K562 (cell line): ENCODE measurements around the gene BAIAP3. TPM values are rescaled to one million over a fixed set of nuclear protein-coding genes. Genes with fewer than 3 reads are reported as not detected.

Source experiments
- ATAC-seq: fragments of 200-7000 bp; cut with Tn5 transposase; 3 replicates; pipeline ENCODE4 v1.9.1; 2020; ENCODE audit warnings: moderate library complexity
- BruUV-seq: library from RNA; stranded (reverse); fragments of 400-500 nt; replicated peaks from 2 replicates; lab custom pipeline; 2021; lab: Mats Ljungman, UMichigan
- CTCF ChIA-PET: fragments of 300-600 bp; formaldehyde crosslinking; extraction: SDS; loops from one replicate; lab custom pipeline; 2021; ENCODE audit warnings: low intra/inter-chr PET ratio; lab: Yijun Ruan, JAX
- POLR2A ChIA-PET: fragments of 300-600, 350-650 bp; sonication (Branson Sonifier 250); formaldehyde crosslinking; extraction: SDS; loops from one replicate; lab custom pipeline; 2021; ENCODE audit warnings: antibody characterized with exemption, inconsistent platforms; lab: Yijun Ruan, JAX
- DNase-seq, 4 experiments: peaks; one replicate each; pipeline versions ENCODE4 v3.0.0 to v3.0.0-alpha.2; 2011 to 2018; ENCODE audit warnings: low spot score in 3 of 4, mixed read lengths in 3 of 4; ENCODE audit errors: extremely low read depth in 1 of 4
- FAIRE-seq: peaks from 2 replicates; lab custom pipeline; 2011; peaks lifted over from hg19 to GRCh38; lab: Jason Lieb, UNC
- H2AFZ ChIP-seq: 2 replicates; pipeline ENCODE4 v1.6.0; 2011; ENCODE audit warnings: low read depth, low read length, control low read depth, inconsistent platforms
- H3K27ac ChIP-seq: fragments of 200-600 bp; 3 replicates; pipeline ENCODE4 v1.8.0; 2011; ENCODE audit warnings: low read depth, mild to moderate bottlenecking, control low read depth, inconsistent platforms, low read length, moderate library complexity, mixed read lengths; ENCODE audit errors: extremely low read depth
- H3K27me3 ChIP-seq, 2 experiments: fragments of 300-600 bp in 1 of 2; 2 replicates in 1 of 2; 3 replicates in 1 of 2; pipeline versions ENCODE4 v1.6.0 to v1.8.0; 2011; ENCODE audit warnings: inconsistent platforms in 2 of 2, low read length in 2 of 2, mild to moderate bottlenecking in 1 of 2, mixed read lengths in 1 of 2, moderate library complexity in 1 of 2; ENCODE audit not compliant: control insufficient read depth in 2 of 2, insufficient read depth in 2 of 2
- H3K36me3 ChIP-seq: fragments of 300-600 bp; 3 replicates; pipeline ENCODE4 v1.8.0; 2011; ENCODE audit warnings: mild to moderate bottlenecking, low read length, inconsistent platforms; ENCODE audit not compliant: control insufficient read depth, insufficient read depth
- H3K4me1 ChIP-seq, 2 experiments: fragments of 200-600 bp in 1 of 2; replicated peaks in 1 of 2; 2 replicates in 1 of 2; 3 replicates in 1 of 2; pipeline versions ENCODE4 v1.5.1 to v1.8.0; 2011; ENCODE audit warnings: inconsistent platforms in 2 of 2, low read length in 2 of 2, mild to moderate bottlenecking in 1 of 2, mixed read lengths in 1 of 2, moderate library complexity in 1 of 2; ENCODE audit not compliant: control insufficient read depth in 2 of 2, insufficient read depth in 2 of 2
- H3K4me2 ChIP-seq: 2 replicates; pipeline ENCODE4 v1.6.1; 2011; ENCODE audit warnings: low read length, control low read depth, inconsistent platforms, mixed read lengths; ENCODE audit not compliant: insufficient read depth
- H3K4me3 ChIP-seq: fragments of 200-600 bp; sonication (generic), shearing (Covaris generic); 2 replicates; pipeline ENCODE4 v1.5.1; 2016; ENCODE audit warnings: control low read depth, inconsistent platforms
- H3K79me2 ChIP-seq: fragments of 200-600 bp; 3 replicates; pipeline ENCODE4 v1.8.0; 2011; ENCODE audit warnings: low read length, inconsistent platforms; ENCODE audit not compliant: control insufficient read depth, insufficient read depth
- H3K9ac ChIP-seq, 2 experiments: 2 replicates each; pipeline versions ENCODE4 v1.6.0 to v1.6.1; 2011; ENCODE audit warnings: low read depth in 2 of 2, low read length in 2 of 2, control low read depth in 1 of 2, inconsistent platforms in 1 of 2, mild to moderate bottlenecking in 1 of 2, mixed read lengths in 1 of 2; ENCODE audit not compliant: insufficient read depth in 1 of 2
- H3K9me1 ChIP-seq: one replicate; pipeline ENCODE4 v1.6.0; 2011; ENCODE audit warnings: inconsistent platforms, mild to moderate bottlenecking, low read length, moderate library complexity; ENCODE audit not compliant: control insufficient read depth, insufficient read depth
- H3K9me3 ChIP-seq: replicated peaks from 2 replicates; pipeline ENCODE4 v1.5.1; 2011; ENCODE audit warnings: low read depth, low read length, inconsistent platforms; ENCODE audit not compliant: control insufficient read depth, insufficient read depth
- H4K20me1 ChIP-seq: replicated peaks from 2 replicates; pipeline ENCODE4 v1.6.1; 2011; ENCODE audit warnings: low read length, inconsistent platforms, mixed read lengths; ENCODE audit not compliant: control insufficient read depth, insufficient read depth
- ATF1 ChIP-seq, 2 experiments: fragments of 450-650 bp in 1 of 2; IDR thresholded peaks; 2 replicates each; pipeline ENCODE4 v1.6.1; 2016; ENCODE audit warnings: missing compliant biosample characterization in 1 of 2, missing genetic modification characterization in 1 of 2
- CBX2 ChIP-seq: fragments of 200-600 bp; sonication (generic); IDR thresholded peaks from one replicate; pipeline ENCODE4 v1.6.1; 2012; ENCODE audit warnings: mild to moderate bottlenecking, low read length, inconsistent platforms; ENCODE audit not compliant: insufficient read depth, poor library complexity, severe bottlenecking
- IFI16 ChIP-seq: fragments of 250-450 bp; sonication (Bioruptor Pico); IDR thresholded peaks from 2 replicates; pipeline ENCODE4 v2.1.2; 2022; ENCODE audit warnings: mild to moderate bottlenecking, inconsistent platforms
- JUNB ChIP-seq: fragments of 450-650 bp; formaldehyde crosslinking; conservative IDR thresholded peaks from 2 replicates; pipeline ENCODE4 v1.4.0; 2020; ENCODE audit warnings: mild to moderate bottlenecking
- MCM7 ChIP-seq, 2 experiments: fragments of 450-650 bp; IDR thresholded peaks; 2 replicates each; pipeline ENCODE4 v1.6.1; 2016 to 2018
- NFYB ChIP-seq: IDR thresholded peaks from 2 replicates; pipeline ENCODE4 v1.6.1; 2011; ENCODE audit warnings: mild to moderate bottlenecking, moderate library complexity; ENCODE audit not compliant: insufficient read length; ENCODE audit errors: extremely low read depth
- NR4A1 ChIP-seq, 2 experiments: fragments of 250-450 bp in 1 of 2; fragments of 450-650 bp in 1 of 2; sonication (Bioruptor Pico) in 1 of 2; IDR thresholded peaks; 2 replicates each; pipeline versions ENCODE4 v1.4.0 to v1.6.1; 2016 to 2020; ENCODE audit warnings: mild to moderate bottlenecking in 2 of 2, missing compliant biosample characterization in 1 of 2, missing genetic modification characterization in 1 of 2, moderate library complexity in 1 of 2
- PHTF2 ChIP-seq: fragments of 250-450 bp; sonication (Bioruptor Pico); IDR thresholded peaks from 2 replicates; pipeline ENCODE4 v1.5.0; 2021; ENCODE audit warnings: mild to moderate bottlenecking
- PKNOX1 ChIP-seq: fragments of 450-650 bp; IDR thresholded peaks from 2 replicates; pipeline ENCODE4 v1.6.1; 2016
- TAF1 ChIP-seq: IDR thresholded peaks from 2 replicates; pipeline ENCODE4 v1.6.1; 2011; ENCODE audit warnings: mild to moderate bottlenecking, low read length, moderate library complexity; ENCODE audit not compliant: insufficient read depth, control insufficient read depth, severe bottlenecking; ENCODE audit errors: extremely low read depth
- TAL1 ChIP-seq: fragments of 450-650 bp; IDR thresholded peaks from 2 replicates; pipeline ENCODE4 v1.6.1; 2016; ENCODE audit warnings: mild to moderate bottlenecking
- TRIM25 ChIP-seq: fragments of 450-650 bp; IDR thresholded peaks from 2 replicates; pipeline ENCODE4 v1.7.0; 2016; ENCODE audit warnings: borderline replicate concordance
- ZBTB17 ChIP-seq: fragments of 450-650 bp; formaldehyde crosslinking; IDR thresholded peaks from 2 replicates; pipeline ENCODE4 v1.4.0; 2020; ENCODE audit warnings: mild to moderate bottlenecking
- ZFP91 ChIP-seq: sonication (generic); formaldehyde crosslinking; IDR thresholded peaks from 2 replicates; pipeline ENCODE4 v1.8.0; 2022; ENCODE audit warnings: mild to moderate bottlenecking, missing genetic modification reagents
- ZNF12 ChIP-seq: sonication (generic); formaldehyde crosslinking; IDR thresholded peaks from 2 replicates; pipeline ENCODE4 v1.4.0; 2020; ENCODE audit warnings: mild to moderate bottlenecking, missing genetic modification reagents
- ZNF140 ChIP-seq: fragments of 250-450 bp; sonication (Bioruptor Pico); IDR thresholded peaks from 2 replicates; pipeline ENCODE4 v1.8.0; 2021; ENCODE audit warnings: moderate library complexity, mild to moderate bottlenecking, inconsistent platforms
- ZNF311 ChIP-seq: fragments of 250-450 bp; sonication (Bioruptor Pico); IDR thresholded peaks from 2 replicates; pipeline ENCODE4 v1.4.0; 2020; ENCODE audit warnings: mild to moderate bottlenecking, moderate library complexity
- ZNF766 ChIP-seq: fragments of 200-800 bp; sonication (Bioruptor generic); conservative IDR thresholded peaks from 2 replicates; pipeline ENCODE4 v1.6.1; 2016; ENCODE audit warnings: missing genetic modification characterization, missing compliant biosample characterization
- WGBS: fragments of 100-300 bp; shearing (Covaris generic); methylation state at CpG from one replicate; pipeline ENCODE4 v1.1.6; 2016; ENCODE audit warnings: low coverage, mixed read lengths; ENCODE audit not compliant: insufficient coverage; ENCODE audit errors: missing lambda C conversion rate; 5-methylcytosine and 5-hydroxymethylcytosine counted together
- in situ Hi-C: fragments of 300-500 bp; cut with MboI; formaldehyde crosslinking; loops from 4 replicates; pipeline ENCODE4 v1.15.0; 2018; ENCODE audit warnings: inconsistent platforms, mixed read lengths
- intact Hi-C: fragments of 100-400 bp; cut with micrococcal nuclease; formaldehyde crosslinking; loops from 2 replicates; pipeline ENCODE4 v1.14.2; 2022
- polyA plus RNA-seq, 8 experiments: library from polyadenylated mRNA; depleted of rRNA in 4 of 8; stranded (reverse) in 5 of 8; unstranded in 3 of 8; fragments of >200 nt; fragmentation: Nextera tagmentation in 2 of 8; fragmentation: Illumina TruSeq in 1 of 8; extraction: Ambion mirVana in 2 of 8; extraction: Trizol in 1 of 8; gene quantifications; 2 replicates each; pipeline versions ENCODE4 v1.2.1 to v1.2.3, GENCODE V29; 2011 to 2014; ENCODE audit warnings: inconsistent platforms in 1 of 8, missing spikeins in 1 of 8
- total RNA-seq, 7 experiments: library from RNA; depleted of rRNA in 6 of 7; stranded (reverse); fragments of >200 nt in 6 of 7; fragmentation: Illumina TruSeq in 2 of 7; extraction: Trizol in 2 of 7; gene quantifications; 2 replicates each; pipeline versions ENCODE4 v1.2.1 to v1.2.3, GENCODE V29; 2011 to 2021; ENCODE audit warnings: low replicate concordance in 1 of 7

Gene BAIAP3
- total and polyA plus RNA-seq, 9 of the 15 experiments (the other 6 are each of a cell fraction or from before 2014, with no cell fraction given), result 0.03 to 4.5 (median 0.57) TPM; not detected in 1

GRCh38 chr16:1357906-1358566 lies 24.6 kb downstream of the BAIAP3 start:
- Histone ChIP-seq H3K4me1 (peaks cover 2 to 66% of the 10 kb centered on the region in 2 experiments; a peak in 3 of 5 replicates), H3K4me2 (no peak overlapping the region), H2AFZ (no peak overlapping the region), H3K9me1 (no peaks in the 10 kb centered on the region), H3K4me3 (no peak overlapping the region), H3K79me2 (peaks cover 35% of the 10 kb centered on the region), H4K20me1 (peaks cover 6% of the 10 kb centered on the region), H3K9me3 (no peaks in the 10 kb centered on the region), H3K27ac (peak overlapping the region; percentile 8; the same call in 1 of the 3 replicates), H3K27me3 (no peaks in the 10 kb centered on the region), H3K9ac (peak overlapping the region in 1 of 2 experiments; percentile 68; a peak in 2 of 4 replicates), H3K36me3 (peaks cover 31% of the 10 kb centered on the region; the same call in 2 of the 3 replicates)
- DNase-seq (no peak), ATAC-seq (peak; percentile 38), FAIRE-seq (peak; percentile 77)
- ChIA-PET CTCF (no interaction called here), POLR2A (interaction anchor here (0.6 kb wide), 2 partner anchors 20 to 264 kb away, joined by 4 read pairs; no protein-coding TSS in a partner anchor)
- intact Hi-C loops (no loop called here), in situ Hi-C loops (no loop called here)
- 59% methylated on average over 15 of the region's 19 CpGs for WGBS
- no TSS peak for BruUV-seq
- TF ChIP-seq ZNF311 (CRISPR knock-in tag) (no peak), NFYB (no peak), ATF1 (CRISPR knock-in tag; IDR thresholded peaks at IDR 0.05) (no peak), ATF1 (tag; IDR thresholded peaks at IDR 0.05) (0 out of 2 replicates have a peak, but pooled peaks have one; percentile 9), TAF1 (no peak), ZNF766 (CRISPR knock-in tag) (no peak), TRIM25 (no peak), TAL1 (no peak), CBX2 (no peak), MCM7 (IDR thresholded peaks at IDR 0.05) (no peak), NR4A1 (CRISPR knock-in tag; IDR thresholded peaks at IDR 0.05) (no peak), NR4A1 (tag; IDR thresholded peaks at IDR 0.05) (no peak), ZNF140 (CRISPR knock-in tag) (no peak), IFI16 (CRISPR knock-in tag) (no peak), PKNOX1 (no peak), ZFP91 (CRISPR knock-in tag) (no peak), PHTF2 (no peak), JUNB (CRISPR knock-in tag) (no peak), ZNF12 (CRISPR knock-in tag) (no peak), ZBTB17 (CRISPR knock-in tag) (no peak)
